Naive thymus-derived CD8-positive, alpha-beta T cell (primary cell): ENCODE results near the gene MSH3. TPM values are rescaled to one million over a fixed set of nuclear protein-coding genes. Genes with fewer than 3 reads are reported as not detected.

Source experiments
- ATAC-seq, 2 donors: fragments of 150-1000 bp; cut with Tn5 transposase in 1 of 2; sonication (Bioruptor Pico), chemical (Tn5 transposase) in 1 of 2; 1 replicate in 1 of 2; 2 replicates in 1 of 2; pipeline ENCODE4 v1.10.0; 2021; ENCODE audit warnings: mild to moderate bottlenecking in 2 of 2, moderate library complexity in 2 of 2
- POLR2A ChIA-PET: fragments of 350-600 bp; sonication (Branson Sonifier 250); formaldehyde crosslinking; loops from one replicate; lab custom pipeline; 2021; ENCODE audit warnings: antibody characterized with exemption; lab: Charles Lee
- DNase-seq, 10 donors: peaks; one replicate each; pipeline versions ENCODE4 v3.0.0 to v3.0.0-alpha.2; 2020 to 2022
- H3K27ac Mint-ChIP-seq, 10 donors: one replicate each; pipeline ENCODE4 v1.8.0; 2020 to 2022; ENCODE audit warnings: mild to moderate bottlenecking in 10 of 10, mixed read lengths in 10 of 10, moderate library complexity in 4 of 10, inconsistent platforms in 1 of 10
- H3K27me3 Mint-ChIP-seq, 5 donors: one replicate each; pipeline ENCODE4 v1.8.0; 2021 to 2022; ENCODE audit warnings: mixed read lengths in 5 of 5
- H3K36me3 Mint-ChIP-seq, 3 donors: one replicate each; pipeline ENCODE4 v1.8.0; 2020 to 2022; ENCODE audit warnings: mixed read lengths in 3 of 3, mild to moderate bottlenecking in 2 of 3, inconsistent platforms in 1 of 3
- H3K4me1 Mint-ChIP-seq, 4 donors: one replicate each; pipeline ENCODE4 v1.8.0; 2021 to 2022; ENCODE audit warnings: mixed read lengths in 4 of 4
- H3K4me3 Mint-ChIP-seq, 10 donors: one replicate each; pipeline ENCODE4 v1.8.0; 2020 to 2022; ENCODE audit warnings: mild to moderate bottlenecking in 10 of 10, mixed read lengths in 10 of 10, moderate library complexity in 6 of 10, inconsistent platforms in 1 of 10
- H3K9me3 Mint-ChIP-seq, 9 donors: one replicate each; pipeline ENCODE4 v1.8.0; 2020 to 2022; ENCODE audit warnings: mixed read lengths in 9 of 9, mild to moderate bottlenecking in 3 of 9, inconsistent platforms in 1 of 9, moderate library complexity in 1 of 9
- polyA plus RNA-seq, 3 donors: library from polyadenylated mRNA; unstranded; fragments of 300-500 nt; fragmentation: Illumina TruSeq; gene quantifications; one replicate each; pipeline ENCODE4 v1.2.3, GENCODE V29; 2021
- total RNA-seq, 8 experiments: library from RNA in 2 of 8; stranded (reverse) in 2 of 8; gene quantifications; one replicate each; pipeline ENCODE4 v1.2.3 and lab custom pipeline; 2021 to 2026

MSH3 gene
- total and polyA plus RNA-seq, 5 experiments from 2014 or later: 11.0 to 16.3 (median 13.0) TPM

DNA sequence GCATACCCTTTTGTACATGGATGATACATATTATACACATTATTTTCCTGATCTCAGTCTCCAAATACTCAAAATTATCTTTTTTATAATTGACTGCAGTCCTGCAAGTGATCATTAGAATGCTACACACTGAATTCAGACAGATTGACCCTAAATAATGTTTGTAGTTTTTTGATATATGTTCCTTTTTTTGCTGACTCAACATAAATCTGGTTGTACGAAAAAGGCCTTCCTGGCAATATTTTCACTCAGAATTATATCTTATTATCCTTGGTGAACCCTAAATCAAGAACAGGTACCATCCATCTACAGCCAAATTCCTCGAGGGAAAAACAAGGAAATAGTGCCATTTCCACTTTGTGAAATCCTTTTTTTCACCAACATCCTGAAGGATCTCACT is 200.1 kb downstream of the MSH3 start:
- no peak for DNase-seq
- no peak overlapping the region for H3K4me3 Mint-ChIP-seq
- peaks cover 42 to 56% (median 55%) of the 10 kb centered on the region in 3 donors for H3K36me3 Mint-ChIP-seq
- ATAC-seq: no peak
- peaks cover 1 to 16% (median 15%) of the 10 kb centered on the region in 4 donors for H3K4me1 Mint-ChIP-seq
- peaks cover 0 to 25% (median 18%) of the 10 kb centered on the region in 9 donors for H3K9me3 Mint-ChIP-seq
- POLR2A ChIA-PET: no interaction called here
- no peak overlapping the region for H3K27ac Mint-ChIP-seq
- no peaks in the 10 kb centered on the region for H3K27me3 Mint-ChIP-seq

DNA sequence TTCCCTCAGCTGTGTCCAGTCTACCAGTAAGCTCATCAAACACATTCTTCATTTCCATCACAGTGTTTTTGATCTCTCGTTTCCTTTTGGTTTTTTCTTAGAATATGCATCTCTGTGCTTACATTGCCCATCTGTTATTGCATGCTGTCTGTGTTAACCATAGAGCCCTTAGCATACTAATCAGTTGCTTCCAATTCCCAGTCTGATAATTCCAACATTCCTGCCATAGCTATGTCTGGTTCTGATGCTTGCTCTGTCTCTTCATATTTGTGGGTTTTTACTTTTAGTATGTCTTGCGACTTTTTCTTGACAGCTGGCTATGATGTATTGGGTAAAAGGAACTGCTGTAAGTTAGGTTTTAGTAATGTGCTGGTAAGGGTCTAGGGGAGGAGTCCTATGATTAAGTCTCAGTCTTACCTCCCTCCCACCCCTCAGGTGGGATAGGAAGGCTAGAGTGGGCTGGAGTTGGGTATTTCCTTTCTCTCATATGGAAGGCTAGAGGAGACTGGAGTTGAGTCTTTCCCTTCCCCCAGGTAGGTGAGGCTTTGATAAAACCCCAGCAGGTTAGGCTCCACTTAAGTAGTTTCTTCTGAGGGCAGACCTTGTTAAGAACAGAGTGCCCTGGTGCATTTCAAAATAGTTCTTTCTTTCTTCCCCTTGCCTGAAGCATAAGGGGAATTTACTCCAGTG is 206.6 kb downstream of the MSH3 start:
- no peak for ATAC-seq
- peaks cover 0 to 8% (median 4%) of the 10 kb centered on the region in 9 donors for H3K9me3 Mint-ChIP-seq
- peaks cover 30 to 57% (median 51%) of the 10 kb centered on the region in 3 donors for H3K36me3 Mint-ChIP-seq
- POLR2A ChIA-PET: no interaction called here
- H3K4me3 Mint-ChIP-seq: no peak overlapping the region
- no peaks in the 10 kb centered on the region for H3K27me3 Mint-ChIP-seq
- no peak overlapping the region for H3K27ac Mint-ChIP-seq
- no peak for DNase-seq
- peaks cover 2 to 14% (median 10%) of the 10 kb centered on the region in 4 donors for H3K4me1 Mint-ChIP-seq

DNA sequence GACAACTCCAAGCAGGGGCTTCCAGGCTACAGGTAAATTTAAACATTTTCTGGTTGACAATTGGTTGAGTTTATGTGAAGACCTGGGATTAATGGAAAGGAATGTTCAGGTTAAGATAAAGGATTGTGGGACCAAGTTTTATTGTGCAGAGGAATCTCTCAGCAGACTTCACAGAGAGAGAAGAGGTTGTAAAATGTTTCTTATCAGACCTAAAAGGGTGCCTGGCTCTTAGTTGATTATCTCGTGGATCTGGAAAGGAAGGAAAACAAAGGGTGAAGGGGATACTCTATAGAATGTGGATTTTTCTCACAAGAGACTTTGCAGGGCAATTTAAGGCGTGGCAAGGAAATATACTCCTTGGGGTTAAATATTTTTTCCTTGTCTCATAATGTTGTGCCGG is 209.3 kb downstream of the MSH3 start:
- Mint-ChIP-seq H3K27me3 (no peaks in the 10 kb centered on the region), H3K36me3 (peaks cover 22 to 59% (median 48%) of the 10 kb centered on the region in 3 donors), H3K27ac (peak overlapping the region in 1 of 10 donors; percentile 38), H3K9me3 (no peaks in the 10 kb centered on the region), H3K4me1 (peaks cover 2 to 14% (median 11%) of the 10 kb centered on the region in 4 donors), H3K4me3 (no peak overlapping the region)
- ATAC-seq (no peak), DNase-seq (no peak)
- POLR2A ChIA-PET: no interaction called here

- Mint-ChIP-seq H3K36me3 (peaks cover 20 to 61% (median 50%) of the 10 kb centered on the region in 3 donors), H3K4me3 (no peak overlapping the region), H3K4me1 (peaks cover 2 to 14% (median 11%) of the 10 kb centered on the region in 4 donors), H3K9me3 (no peaks in the 10 kb centered on the region), H3K27ac (no peak overlapping the region), H3K27me3 (no peaks in the 10 kb centered on the region)
- DNase-seq: no peak
- ATAC-seq: no peak
- POLR2A ChIA-PET: no interaction called here
Observed at GRCh38 chr5:80864109-80864508, 209.7 kb downstream of the MSH3 start.

- Mint-ChIP-seq H3K9me3 (no peaks in the 10 kb centered on the region), H3K4me3 (no peak overlapping the region), H3K27ac (no peak overlapping the region), H3K36me3 (peaks cover 20 to 60% (median 52%) of the 10 kb centered on the region in 3 donors), H3K4me1 (peaks cover 2 to 14% (median 11%) of the 10 kb centered on the region in 4 donors), H3K27me3 (no peaks in the 10 kb centered on the region)
- DNase-seq (no peak), ATAC-seq (no peak)
- POLR2A ChIA-PET: no interaction called here
Observed at GRCh38 chr5:80864706-80865435, 210.4 kb downstream of the MSH3 start.

- peaks cover 14 to 59% (median 46%) of the 10 kb centered on the region in 3 donors for H3K36me3 Mint-ChIP-seq
- POLR2A ChIA-PET: no interaction called here
- H3K9me3 Mint-ChIP-seq: no peaks in the 10 kb centered on the region
- H3K4me1 Mint-ChIP-seq: peaks cover 0 to 9% (median 8%) of the 10 kb centered on the region in 4 donors
- H3K4me3 Mint-ChIP-seq: no peak overlapping the region
- H3K27ac Mint-ChIP-seq: no peak overlapping the region
- ATAC-seq (no peak), DNase-seq (no peak)
- H3K27me3 Mint-ChIP-seq: no peaks in the 10 kb centered on the region
Observed at GRCh38 chr5:80865551-80865950, 211.1 kb downstream of the MSH3 start.

DNA sequence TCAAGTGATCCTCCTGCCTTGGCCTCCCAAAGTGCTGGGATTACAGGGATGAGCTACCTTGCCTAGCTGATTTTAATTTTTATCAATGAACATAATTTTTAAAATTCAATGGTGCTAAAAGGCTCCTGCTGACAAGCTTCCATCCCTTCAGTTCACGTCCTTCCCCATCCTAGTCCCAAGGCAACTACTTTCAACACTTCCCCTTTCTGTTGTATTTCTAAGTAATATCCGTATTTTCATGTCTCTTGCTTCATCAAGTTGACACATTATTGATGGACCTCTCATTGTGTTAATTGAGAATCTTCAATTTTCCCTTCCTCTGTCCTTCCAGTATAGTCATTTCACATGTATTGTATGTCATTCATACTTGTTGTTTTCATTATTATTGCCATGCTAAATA is 211.9 kb downstream of the MSH3 start:
- DNase-seq: no peak
- Mint-ChIP-seq H3K4me1 (peaks cover 0 to 3% (median 1%) of the 10 kb centered on the region in 4 donors), H3K4me3 (no peak overlapping the region), H3K36me3 (peaks cover 11 to 55% (median 43%) of the 10 kb centered on the region in 3 donors), H3K27ac (no peak overlapping the region), H3K27me3 (no peaks in the 10 kb centered on the region), H3K9me3 (no peaks in the 10 kb centered on the region)
- POLR2A ChIA-PET: no interaction called here
- no peak for ATAC-seq

GRCh38 chr5:80867233-80867632 is 212.8 kb downstream of the MSH3 start:
- POLR2A ChIA-PET: no interaction called here
- DNase-seq (no peak), ATAC-seq (no peak)
- Mint-ChIP-seq H3K27ac (no peak overlapping the region), H3K4me1 (peaks cover 0 to 3% (median 1%) of the 10 kb centered on the region in 4 donors), H3K27me3 (no peaks in the 10 kb centered on the region), H3K4me3 (no peak overlapping the region), H3K36me3 (peaks cover 11 to 59% (median 45%) of the 10 kb centered on the region in 3 donors), H3K9me3 (no peaks in the 10 kb centered on the region)

GRCh38 chr5:80870442-80870841 is 216.0 kb downstream of the MSH3 start:
- Mint-ChIP-seq H3K27ac (no peak overlapping the region), H3K36me3 (peaks cover 7 to 69% (median 50%) of the 10 kb centered on the region in 3 donors), H3K27me3 (no peaks in the 10 kb centered on the region), H3K4me3 (no peak overlapping the region), H3K4me1 (peaks cover 0 to 3% (median 0%) of the 10 kb centered on the region in 4 donors), H3K9me3 (no peaks in the 10 kb centered on the region)
- POLR2A ChIA-PET: no interaction called here
- ATAC-seq (no peak), DNase-seq (no peak)

DNA sequence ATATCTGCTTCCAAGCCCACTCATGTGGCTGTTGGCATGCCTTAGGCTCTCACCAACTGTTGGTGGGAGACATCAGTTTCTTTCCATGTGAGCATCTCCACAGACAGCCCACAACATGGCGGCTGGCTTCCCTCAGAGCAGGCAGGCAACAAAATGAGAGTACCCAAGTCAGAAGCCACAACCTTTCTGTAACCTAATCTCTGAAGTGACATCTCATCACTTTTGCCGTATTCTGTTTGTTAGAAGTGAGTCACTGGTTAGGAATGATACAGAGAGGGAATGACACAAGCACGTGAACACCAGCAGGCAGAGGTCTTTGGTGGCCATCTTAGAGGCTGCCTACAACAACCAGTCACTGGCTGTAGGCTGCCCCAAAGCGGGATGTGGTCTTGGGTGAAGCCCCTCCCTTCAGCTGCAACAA is 217.1 kb downstream of the MSH3 start:
- peaks cover 4 to 67% (median 45%) of the 10 kb centered on the region in 3 donors for H3K36me3 Mint-ChIP-seq
- H3K27me3 Mint-ChIP-seq: no peaks in the 10 kb centered on the region
- DNase-seq (no peak), ATAC-seq (no peak)
- H3K4me3 Mint-ChIP-seq: no peak overlapping the region
- no peak overlapping the region for H3K27ac Mint-ChIP-seq
- no peaks in the 10 kb centered on the region for H3K9me3 Mint-ChIP-seq
- H3K4me1 Mint-ChIP-seq: peaks cover 0 to under 1% (median 0%) of the 10 kb centered on the region in 4 donors
- POLR2A ChIA-PET: no interaction called here

DNA sequence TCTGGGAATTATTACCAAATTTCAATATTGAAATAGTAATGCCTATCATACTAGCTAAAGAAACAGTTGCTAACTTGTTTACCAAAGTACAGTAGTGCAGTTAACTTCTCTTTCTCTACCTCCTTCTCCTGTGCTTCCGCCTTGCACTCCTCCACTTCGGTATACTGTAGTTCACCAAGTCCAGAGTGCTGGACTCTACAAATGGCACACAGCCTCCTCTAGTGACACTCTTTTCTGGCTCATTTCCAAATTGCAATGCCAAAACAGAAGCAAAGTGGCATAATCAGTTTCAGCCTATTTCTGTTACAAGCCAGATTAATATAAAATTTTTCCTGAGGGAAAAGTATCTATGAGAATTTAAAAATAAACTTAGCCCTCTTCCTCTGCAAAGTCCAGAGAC is 219.7 kb downstream of the MSH3 start:
- ATAC-seq (no peak), DNase-seq (no peak)
- POLR2A ChIA-PET: no interaction called here

GRCh38 chr5:80877592-80877991 is 223.1 kb downstream of the MSH3 start:
- H3K27me3 Mint-ChIP-seq: no peaks in the 10 kb centered on the region
- H3K4me3 Mint-ChIP-seq: no peak overlapping the region
- DNase-seq (no peak), ATAC-seq (no peak)
- POLR2A ChIA-PET: no interaction called here
- peaks cover 20 to 60% (median 56%) of the 10 kb centered on the region in 3 donors for H3K36me3 Mint-ChIP-seq
- peak overlapping the region in 1 of 10 donors; percentile 17 for H3K27ac Mint-ChIP-seq
- peaks cover 0 to 13% (median 0%) of the 10 kb centered on the region in 9 donors for H3K9me3 Mint-ChIP-seq
- no peaks in the 10 kb centered on the region for H3K4me1 Mint-ChIP-seq

More for the DNA sequence above, 219.7 kb downstream of the MSH3 start:
- Mint-ChIP-seq H3K9me3 (no peaks in the 10 kb centered on the region), H3K36me3 (peaks cover 5 to 65% (median 44%) of the 10 kb centered on the region in 3 donors), H3K27ac (peak overlapping the region in 2 of 10 donors; percentile 53 to 67), H3K4me3 (no peak overlapping the region), H3K4me1 (no peaks in the 10 kb centered on the region), H3K27me3 (no peaks in the 10 kb centered on the region)

GRCh38 chr5:80881726-80882125 is 227.3 kb downstream of the MSH3 start:
- no peaks in the 10 kb centered on the region for H3K27me3 Mint-ChIP-seq
- ATAC-seq: no peak
- no peak overlapping the region for H3K4me3 Mint-ChIP-seq
- H3K27ac Mint-ChIP-seq: no peak overlapping the region
- POLR2A ChIA-PET: no interaction called here
- peaks cover 5 to 13% (median 9%) of the 10 kb centered on the region in 4 donors for H3K4me1 Mint-ChIP-seq
- peaks cover 20 to 35% (median 29%) of the 10 kb centered on the region in 3 donors for H3K36me3 Mint-ChIP-seq
- peaks cover 0 to 13% (median 0%) of the 10 kb centered on the region in 9 donors for H3K9me3 Mint-ChIP-seq
- no peak for DNase-seq
